ENCODE results near the gene TAGLN3.

Gene TAGLN3

GRCh38 chr3:111998636-111999483 lies at the start of gene TAGLN3:
Gene TAGLN3 (plus strand): TSS chr3:111998922. CDS start chr3:111999423, 501 bp downstream.
- peak; percentile 38 for DNase-seq

GRCh38 chr3:111949712-111950111 lies 49.0 kb upstream of the TAGLN3 start:
- DNase-seq = no peak

- DNase-seq = no peak
Observed at GRCh38 chr3:111951032-111951431, 47.7 kb upstream of the TAGLN3 start.

GRCh38 chr3:111952086-111952485 lies 46.6 kb upstream of the TAGLN3 start:
- DNase-seq = no peak

- no peak for DNase-seq
Observed at GRCh38 chr3:111952866-111953450, 45.8 kb upstream of the TAGLN3 start.

GRCh38 chr3:111954228-111954990 lies 44.3 kb upstream of the TAGLN3 start:
- no peak for DNase-seq

GRCh38 chr3:111955876-111956275 lies 42.8 kb upstream of the TAGLN3 start:
- DNase-seq = no peak

- no peak for DNase-seq
Observed at GRCh38 chr3:111956449-111956848, 42.3 kb upstream of the TAGLN3 start.

GRCh38 chr3:111956995-111957734 lies 41.6 kb upstream of the TAGLN3 start:
- DNase-seq = no peak

- DNase-seq = no peak
Observed at GRCh38 chr3:111961461-111962164, 37.1 kb upstream of the TAGLN3 start.

- DNase-seq = no peak
Observed at GRCh38 chr3:111963424-111963823, 35.3 kb upstream of the TAGLN3 start.

GRCh38 chr3:111965484-111965883 lies 33.2 kb upstream of the TAGLN3 start:
- no peak for DNase-seq

GRCh38 chr3:111967068-111967467 lies 31.7 kb upstream of the TAGLN3 start:
- no peak for DNase-seq

GRCh38 chr3:111967651-111968274 lies 31.0 kb upstream of the TAGLN3 start:
- peak; percentile 91 for DNase-seq

GRCh38 chr3:111968319-111969054 lies 30.2 kb upstream of the TAGLN3 start:
- no peak for DNase-seq

GRCh38 chr3:111970376-111970775 lies 28.3 kb upstream of the TAGLN3 start:
- DNase-seq = no peak

- DNase-seq = no peak
Observed at GRCh38 chr3:111971533-111972130, 27.1 kb upstream of the TAGLN3 start.

GRCh38 chr3:111972891-111973290 lies 25.8 kb upstream of the TAGLN3 start:
- no peak for DNase-seq

- DNase-seq = no peak
Observed at GRCh38 chr3:111975131-111975530, 23.6 kb upstream of the TAGLN3 start.

GRCh38 chr3:111976254-111976653 lies 22.5 kb upstream of the TAGLN3 start:
- no peak for DNase-seq
